ENCODE results near the gene ANXA6. TPM values are rescaled to one million over a fixed set of nuclear protein-coding genes. Genes with fewer than 3 reads are reported as not detected.

Gene ANXA6
- total and polyA plus RNA-seq, 2 donors (not counting 1 experiment from before 2014, with no cell fraction given): 136 to 300 TPM

- Histone ChIP-seq H3K4me2 (replicated peaks; ENCODE audit: low read depth, low read length, poor library complexity, severe bottlenecking) (no peak overlapping the region), H3K27ac (ENCODE audit: low read length in 2 of 2) (no peak overlapping the region), H3K27me3 (replicated peaks in 1 of 4; ENCODE audit: control extremely low read depth in 1 of 4, control insufficient read depth in 3 of 4, insufficient read depth in 4 of 4, low read length in 3 of 4) (no peaks in the 10 kb centered on the region), H4K20me1 (ENCODE audit: control insufficient read depth, insufficient read depth, low read length, poor library complexity, severe bottlenecking) (peaks cover 99% of the 10 kb centered on the region), H3K79me2 (ENCODE audit: control insufficient read depth, insufficient read depth, low read length) (peaks cover 92% of the 10 kb centered on the region), H3K9ac (ENCODE audit: low read length) (no peak overlapping the region), H3K4me1 (ENCODE audit: control insufficient read depth in 2 of 2, insufficient read depth in 2 of 2, low read length in 2 of 2) (peaks cover 41 to 52% of the 10 kb centered on the region in 2 donors), H2AFZ (ENCODE audit: insufficient read depth, low read depth, low read length, poor library complexity, severe bottlenecking) (no peak overlapping the region), H3K36me3 (replicated peaks in 1 of 2; ENCODE audit: control extremely low read depth in 1 of 2, control insufficient read depth in 1 of 2, extremely low read depth in 1 of 2, insufficient read depth in 2 of 2, low read length in 1 of 2) (peaks cover 0 to 75% of the 10 kb centered on the region in 2 experiments), H3K9me3 (ENCODE audit: control extremely low read depth in 1 of 3, control insufficient read depth in 2 of 3, insufficient read depth in 1 of 3, low read length in 2 of 3) (no peaks in the 10 kb centered on the region), H3K4me3 (ENCODE audit: control extremely low read depth in 1 of 5, extremely low read depth in 1 of 5, insufficient read depth in 1 of 5, low read depth in 2 of 5, low read length in 4 of 5) (no peak overlapping the region)
- Mint-ChIP-seq H3K9me3 (ENCODE audit: insufficient read depth) (no peaks in the 10 kb centered on the region), H3K4me1 (peaks cover 69% of the 10 kb centered on the region), H3K27ac (peak overlapping the region; percentile 35), H3K27me3 (no peaks in the 10 kb centered on the region), H3K4me3 (no peak overlapping the region)
- 100% methylated on average over 1 of the region's 1 CpG for WGBS (ENCODE audit: insufficient coverage)
- TF ChIP-seq CTCF (IDR thresholded peaks at IDR 0.05): no peak
- no peak for TF ChIP-seq EZH2 (IDR thresholded peaks at IDR 0.05; ENCODE audit: borderline replicate concordance, insufficient read depth, low read depth, low read length, poor library complexity, severe bottlenecking)
- ATAC-seq (ENCODE audit: low read depth) (no peak), DNase-seq (no peak)
- intact Hi-C loops (cut with micrococcal nuclease): no loop called here
- ChIA-PET POLR2A (no interaction called here), CTCF (interaction anchor here (1.0 to 2.9 kb wide), 5 partner anchors 13 to 231 kb away, joined by 3 to 16 read pairs (median 4); no protein-coding TSS in a partner anchor)
Observed at GRCh38 chr5:151065609-151066008, 92.0 kb downstream of the ANXA6 start.

- TF ChIP-seq CTCF (IDR thresholded peaks at IDR 0.05) (no peak), EZH2 (IDR thresholded peaks at IDR 0.05; ENCODE audit: borderline replicate concordance, insufficient read depth, low read depth, low read length, poor library complexity, severe bottlenecking) (no peak)
- peaks cover 99% of the 10 kb centered on the region for H4K20me1 ChIP-seq (ENCODE audit: control insufficient read depth, insufficient read depth, low read length, poor library complexity, severe bottlenecking)
- CTCF ChIA-PET: interaction anchor here (1.0 to 2.9 kb wide), 5 partner anchors 13 to 231 kb away, joined by 3 to 16 read pairs (median 4); no protein-coding TSS in a partner anchor
- no peaks in the 10 kb centered on the region for H3K27me3 ChIP-seq (replicated peaks in 1 of 4; ENCODE audit: control extremely low read depth in 1 of 4, control insufficient read depth in 3 of 4, insufficient read depth in 4 of 4, low read length in 3 of 4)
- no peak overlapping the region for H3K4me3 ChIP-seq (ENCODE audit: control extremely low read depth in 1 of 5, extremely low read depth in 1 of 5, insufficient read depth in 1 of 5, low read depth in 2 of 5, low read length in 4 of 5)
- peaks cover 43 to 53% of the 10 kb centered on the region in 2 donors for H3K4me1 ChIP-seq (ENCODE audit: control insufficient read depth in 2 of 2, insufficient read depth in 2 of 2, low read length in 2 of 2)
- no peak for DNase-seq
- peaks cover 70% of the 10 kb centered on the region for H3K4me1 Mint-ChIP-seq
- H3K9ac ChIP-seq (ENCODE audit: low read length): no peak overlapping the region
- no peak overlapping the region for H3K4me2 ChIP-seq (replicated peaks; ENCODE audit: low read depth, low read length, poor library complexity, severe bottlenecking)
- whole genome bisulfite sequencing (ENCODE audit: insufficient coverage): 98% methylated on average over 11 of the region's 12 CpGs
- no peak overlapping the region for H3K27ac Mint-ChIP-seq
- no peaks in the 10 kb centered on the region for H3K27me3 Mint-ChIP-seq
- H3K9me3 Mint-ChIP-seq (ENCODE audit: insufficient read depth): no peaks in the 10 kb centered on the region
- intact Hi-C loops (cut with micrococcal nuclease): no loop called here
- no peak overlapping the region for H3K4me3 Mint-ChIP-seq
- no peak for ATAC-seq (ENCODE audit: low read depth)
- H3K27ac ChIP-seq (ENCODE audit: low read length in 2 of 2): no peak overlapping the region
- H3K79me2 ChIP-seq (ENCODE audit: control insufficient read depth, insufficient read depth, low read length): peaks cover 90% of the 10 kb centered on the region
- H3K9me3 ChIP-seq (ENCODE audit: control extremely low read depth in 1 of 3, control insufficient read depth in 2 of 3, insufficient read depth in 1 of 3, low read length in 2 of 3): no peaks in the 10 kb centered on the region
- H3K36me3 ChIP-seq (replicated peaks in 1 of 2; ENCODE audit: control extremely low read depth in 1 of 2, control insufficient read depth in 1 of 2, extremely low read depth in 1 of 2, insufficient read depth in 2 of 2, low read length in 1 of 2): peaks cover 0 to 75% of the 10 kb centered on the region in 2 experiments
- no peak overlapping the region for H2AFZ ChIP-seq (ENCODE audit: insufficient read depth, low read depth, low read length, poor library complexity, severe bottlenecking)
- POLR2A ChIA-PET: no interaction called here
Observed at GRCh38 chr5:151064916-151065499, 92.6 kb downstream of the ANXA6 start.

Measured in B cell (primary cell).